Stimulated activated CD4-positive, alpha-beta T cell treated with anti-CD3 and anti-CD28 coated beads, TNF-alpha, amount 100 ng/mL, for 24 hours (primary cell): ENCODE data around the gene GPC3.
"Not testable (repeated sequence)": the region's sequence is repeated elsewhere in the genome, so short reads cannot be mapped to it uniquely, and the experiment has no call there.

Experiments
- DNase-seq, 3 experiments: peaks; one replicate each; pipeline ENCODE4 v3.0.0-alpha.2; 2020; ENCODE audit warnings: low read depth in 3 of 3

Gene GPC3

GRCh38 chrX:133995759-133996158, 10.4 kb upstream of the GPC3 start:
- no peak for DNase-seq

GRCh38 chrX:133994576-133994975, 9.2 kb upstream of the GPC3 start:
- no peak for DNase-seq

- DNase-seq, result no peak
These were observed 7.5 kb upstream of the GPC3 start for GRCh38 chrX:133992882-133993281.

GRCh38 chrX:133991814-133992213, 6.4 kb upstream of the GPC3 start:
- no peak for DNase-seq

GRCh38 chrX:133991057-133991456, 5.7 kb upstream of the GPC3 start:
- not testable (repeated sequence) for DNase-seq

GRCh38 chrX:133989993-133990392, 4.6 kb upstream of the GPC3 start:
- no peak for DNase-seq

- DNase-seq, result no peak
These were observed 4.1 kb upstream of the GPC3 start for GRCh38 chrX:133989490-133989889.

GRCh38 chrX:133988010-133988409, 2.6 kb upstream of the GPC3 start:
- DNase-seq, result no peak

- DNase-seq, result no peak
These were observed 1.8 kb upstream of the GPC3 start for GRCh38 chrX:133987188-133987587.

- DNase-seq, result no peak
These were observed 731 bp upstream of the GPC3 start for GRCh38 chrX:133985967-133986683.

- no peak for DNase-seq
These were observed 584 bp downstream of the GPC3 start for GRCh38 chrX:133984857-133985163.

- no peak for DNase-seq
These were observed 1.2 kb downstream of the GPC3 start for GRCh38 chrX:133983974-133984845.

- no peak for DNase-seq
These were observed 2.0 kb downstream of the GPC3 start for GRCh38 chrX:133983256-133983973.

GRCh38 chrX:133981924-133982323, 3.5 kb downstream of the GPC3 start:
- DNase-seq, result no peak

GRCh38 chrX:133980832-133981588, 4.4 kb downstream of the GPC3 start:
- no peak for DNase-seq

GRCh38 chrX:133980406-133980805, 5.0 kb downstream of the GPC3 start:
- DNase-seq, result no peak

GRCh38 chrX:133979641-133980230, 5.7 kb downstream of the GPC3 start:
- DNase-seq, result no peak

GRCh38 chrX:133973704-133974103, 11.7 kb downstream of the GPC3 start:
- DNase-seq, result no peak

- DNase-seq, result no peak
These were observed 12.5 kb downstream of the GPC3 start for GRCh38 chrX:133972916-133973315.

- DNase-seq, result no peak
These were observed 13.8 kb downstream of the GPC3 start for GRCh38 chrX:133971586-133971985.

GRCh38 chrX:133970076-133970475, 15.3 kb downstream of the GPC3 start:
- no peak for DNase-seq

- no peak for DNase-seq
These were observed 16.2 kb downstream of the GPC3 start for GRCh38 chrX:133969191-133969590.
